Brain pericyte (primary cell): Measurements from ENCODE around the gene FLNA.
A peak's percentile ranks its signal among the peaks of the same experiment; 100 is the strongest.
"Not testable (repeated sequence)": the region's sequence is repeated elsewhere in the genome, so short reads cannot be mapped to it uniquely, and the experiment has no call there.

Experiments used
- DNase-seq: peaks from one replicate; pipeline ENCODE4 v3.0.0-alpha.2; 2012; ENCODE audit warnings: low read depth, low spot score

The FLNA gene

DNA sequence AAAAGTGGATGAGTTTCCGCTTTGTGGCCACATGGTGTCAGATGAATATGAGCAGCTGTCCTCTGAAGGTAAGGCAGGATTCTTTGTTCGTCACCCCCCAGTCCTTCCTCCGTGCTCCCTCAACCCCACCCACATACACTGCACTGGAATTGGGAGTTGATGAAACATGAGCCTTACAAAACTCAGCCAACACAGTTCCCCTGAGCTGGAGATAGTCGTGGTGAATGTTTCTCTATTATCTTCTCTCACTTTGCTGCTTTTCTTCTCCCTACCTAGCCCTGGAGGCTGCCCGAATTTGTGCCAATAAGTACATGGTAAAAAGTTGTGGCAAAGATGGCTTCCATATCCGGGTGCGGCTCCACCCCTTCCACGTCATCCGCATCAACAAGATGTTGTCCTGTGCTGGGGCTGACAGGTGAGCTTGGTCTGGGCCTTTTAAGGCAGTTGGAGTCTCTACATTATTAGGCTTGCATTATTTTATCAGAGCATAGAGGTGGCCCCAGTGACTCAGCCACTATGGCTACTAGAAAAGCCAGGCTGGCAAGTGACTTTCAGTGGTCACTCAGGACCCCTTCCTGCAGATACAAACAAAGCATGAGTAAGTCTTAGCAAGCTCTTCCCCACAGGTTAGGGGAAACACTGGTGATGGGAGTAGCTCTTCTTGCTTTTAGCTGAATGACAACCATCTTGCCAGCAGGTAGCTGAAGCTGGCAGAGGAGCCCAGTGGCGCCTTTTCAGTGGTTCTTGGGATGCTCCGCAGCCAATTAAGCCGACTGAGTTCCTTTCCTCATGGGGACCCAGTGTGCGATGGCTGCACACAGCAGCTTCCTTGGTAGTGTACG lies 25.3 kb upstream of the FLNA start:
- no peak for DNase-seq

DNA sequence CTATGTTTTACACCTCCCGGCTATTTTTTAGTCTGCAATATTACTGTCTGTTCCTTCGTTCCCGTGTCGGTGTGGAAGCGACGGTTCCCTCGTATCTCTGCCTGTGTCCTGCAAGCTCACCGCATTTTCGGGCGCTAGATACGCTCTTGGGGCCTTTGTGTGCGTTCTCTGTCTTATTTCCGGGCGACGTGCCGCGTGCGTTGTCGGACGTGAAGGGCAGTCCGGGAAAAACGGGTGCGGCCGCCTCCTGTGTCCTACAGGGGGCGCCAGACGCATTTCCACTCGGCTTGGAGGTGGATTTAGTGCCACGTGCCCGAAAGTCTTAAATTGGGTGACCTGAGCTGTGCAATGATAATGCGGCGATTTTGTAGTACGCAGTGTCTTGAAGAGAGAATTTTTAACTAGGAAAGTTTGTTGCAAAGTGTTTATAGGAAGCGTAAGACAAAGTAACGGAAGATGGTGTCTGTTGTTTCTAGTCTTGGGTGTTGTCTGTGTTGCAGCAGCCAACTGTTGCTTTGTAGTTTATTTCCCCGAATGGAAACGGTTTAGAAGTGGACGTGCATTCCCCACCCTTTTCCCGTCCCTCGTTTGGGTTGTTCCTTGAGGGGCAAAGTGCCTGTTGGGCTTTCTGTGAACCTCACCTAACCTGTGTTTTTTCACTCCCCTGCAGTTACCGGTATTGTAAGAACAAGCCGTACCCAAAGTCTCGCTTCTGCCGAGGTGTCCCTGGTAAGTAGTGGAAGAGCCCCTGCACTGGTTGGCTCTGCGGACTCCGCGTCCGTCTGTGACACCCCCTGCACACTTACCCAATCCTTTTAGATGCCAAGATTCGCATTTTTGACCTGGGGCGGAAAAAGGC lies 24.5 kb upstream of the FLNA start:
- peak; percentile 55 for DNase-seq

DNA sequence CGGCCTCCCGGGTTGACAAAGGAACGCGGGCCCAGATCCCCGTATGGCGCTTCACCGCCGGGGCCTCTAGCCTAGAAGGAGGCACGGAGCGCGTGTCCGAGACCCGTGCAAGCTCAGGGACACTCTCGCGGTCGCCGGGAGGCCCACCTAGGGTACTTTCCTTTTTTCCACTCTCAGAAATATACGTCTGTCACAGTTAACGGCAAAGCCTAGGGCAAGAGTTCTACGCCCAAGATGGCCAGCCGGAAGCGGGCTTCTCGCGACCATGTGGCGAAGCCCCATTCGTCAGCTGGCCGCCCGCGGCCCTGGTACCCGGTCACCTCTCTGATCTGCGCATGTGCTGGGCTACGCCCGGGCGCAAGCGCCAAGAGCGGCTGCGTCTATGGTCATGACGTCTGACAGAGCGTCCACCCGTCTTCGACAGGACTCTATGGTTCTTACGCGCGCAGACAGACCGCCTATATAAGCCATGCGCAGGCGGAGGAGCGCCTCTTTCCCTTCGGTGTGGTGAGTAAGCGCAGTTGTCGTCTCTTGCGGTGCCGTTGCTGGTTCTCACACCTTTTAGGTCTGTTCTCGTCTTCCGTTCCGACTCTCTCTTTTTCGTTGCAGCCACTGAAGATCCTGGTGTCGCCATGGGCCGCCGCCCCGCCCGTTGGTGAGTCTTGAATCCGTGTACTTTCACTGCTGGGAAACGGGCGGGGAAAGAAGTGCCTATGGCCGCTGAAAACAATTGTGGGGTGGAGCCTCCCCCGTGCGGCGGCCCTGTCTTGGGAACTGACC lies 23.6 kb upstream of the FLNA start, which contains the start of gene RPL10:
Gene RPL10, plus strand, starts transcription at position 490 of the 780 bp plus-strand sequence. Its CDS starts 143 bp downstream, at position 633.
- DNase-seq: peak; percentile 91

DNA sequence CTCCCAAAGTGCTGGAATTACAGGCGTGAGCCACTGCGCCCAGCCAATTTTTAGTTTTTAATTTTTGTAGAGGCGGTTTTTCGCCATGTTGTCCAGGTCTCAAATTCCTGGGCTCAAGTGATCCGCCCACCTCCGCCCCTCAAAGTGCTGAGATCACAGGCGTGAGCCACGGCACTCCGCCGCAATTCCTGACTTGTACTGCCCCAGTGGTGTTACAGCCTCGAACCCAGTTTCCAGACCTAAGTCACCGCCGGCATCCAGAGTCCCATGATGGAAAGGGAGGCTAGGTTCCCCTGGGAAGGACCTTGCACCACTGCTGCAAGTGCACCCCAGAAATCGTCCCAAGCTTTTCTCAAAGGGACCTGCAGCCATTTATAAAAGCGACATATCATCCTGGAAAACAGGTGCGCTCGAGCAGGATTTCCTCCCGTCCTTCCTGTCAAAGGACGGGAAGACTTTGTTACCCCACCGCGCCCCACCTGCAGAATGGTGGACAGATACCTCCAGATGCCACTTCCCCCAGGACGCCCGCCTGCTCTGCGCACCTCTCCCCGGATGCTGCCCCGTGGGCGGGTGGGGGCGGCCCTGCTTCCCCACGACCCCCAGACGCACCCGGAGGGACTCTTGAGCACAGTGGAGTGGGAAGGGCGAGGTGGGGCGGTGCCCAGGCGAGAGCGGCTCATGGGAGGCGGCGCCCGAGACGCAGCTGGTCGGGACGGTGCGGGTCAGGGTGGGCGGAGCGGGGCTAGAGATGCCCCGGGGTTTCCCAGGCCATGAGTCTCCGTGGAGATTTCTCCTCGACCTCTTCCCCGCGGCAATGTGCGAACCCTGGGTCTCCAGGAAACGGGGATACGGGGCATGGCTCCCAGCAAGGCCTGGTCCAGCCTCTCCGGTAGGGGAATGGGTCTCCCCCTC lies 22.8 kb upstream of the FLNA start:
- no peak for DNase-seq

- DNase-seq: not testable (repeated sequence)
These were observed 21.9 kb upstream of the FLNA start for GRCh38 chrX:154396363-154396762.

- DNase-seq: not testable (repeated sequence)
These were observed 15.6 kb upstream of the FLNA start for GRCh38 chrX:154389812-154390747.

DNA sequence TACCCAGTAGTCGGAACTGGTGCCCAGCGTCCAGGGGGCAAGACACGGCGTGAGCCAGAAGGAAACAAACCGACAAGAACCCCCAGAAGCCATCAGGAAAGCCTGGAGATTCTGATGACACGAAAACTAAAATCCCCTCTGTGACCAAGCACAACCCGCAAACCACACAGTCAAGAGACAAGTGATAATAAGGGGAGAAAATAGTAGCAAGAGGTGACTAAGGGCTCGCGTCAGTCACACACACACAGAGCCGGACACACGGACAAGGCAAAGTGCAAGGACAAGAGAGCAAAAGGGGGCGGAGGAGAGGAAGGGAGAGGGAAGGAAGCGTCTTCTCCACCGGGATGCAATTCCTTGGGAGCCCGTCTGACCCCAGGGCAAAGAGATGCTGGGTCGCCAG lies 14.2 kb upstream of the FLNA start:
- not testable (repeated sequence) for DNase-seq

DNA sequence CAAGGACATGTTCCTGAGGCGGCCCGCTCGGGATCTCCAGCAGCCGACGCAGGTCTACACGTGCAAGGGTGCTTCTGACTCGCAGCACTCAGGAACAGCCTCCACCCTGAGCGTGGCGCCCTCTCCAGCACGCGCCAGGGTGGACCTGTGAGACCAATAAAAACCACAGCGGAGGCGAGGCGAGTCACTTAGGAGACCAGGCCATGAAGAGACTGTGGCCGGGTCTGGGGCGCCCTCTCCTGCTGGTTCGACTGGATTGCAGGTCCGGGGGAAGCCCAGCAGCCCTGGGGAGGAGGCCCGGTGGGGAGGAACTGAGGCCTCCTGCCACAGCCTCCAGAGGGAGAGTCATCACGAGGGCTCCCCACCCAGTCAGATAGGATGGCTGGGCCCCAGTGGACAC lies 13.7 kb upstream of the FLNA start:
- not testable (repeated sequence) for DNase-seq

GRCh38 chrX:154384284-154384892 lies 10.0 kb upstream of the FLNA start:
- DNase-seq: no peak

- DNase-seq: no peak
These were observed 9.2 kb upstream of the FLNA start for GRCh38 chrX:154383359-154384283.

DNA sequence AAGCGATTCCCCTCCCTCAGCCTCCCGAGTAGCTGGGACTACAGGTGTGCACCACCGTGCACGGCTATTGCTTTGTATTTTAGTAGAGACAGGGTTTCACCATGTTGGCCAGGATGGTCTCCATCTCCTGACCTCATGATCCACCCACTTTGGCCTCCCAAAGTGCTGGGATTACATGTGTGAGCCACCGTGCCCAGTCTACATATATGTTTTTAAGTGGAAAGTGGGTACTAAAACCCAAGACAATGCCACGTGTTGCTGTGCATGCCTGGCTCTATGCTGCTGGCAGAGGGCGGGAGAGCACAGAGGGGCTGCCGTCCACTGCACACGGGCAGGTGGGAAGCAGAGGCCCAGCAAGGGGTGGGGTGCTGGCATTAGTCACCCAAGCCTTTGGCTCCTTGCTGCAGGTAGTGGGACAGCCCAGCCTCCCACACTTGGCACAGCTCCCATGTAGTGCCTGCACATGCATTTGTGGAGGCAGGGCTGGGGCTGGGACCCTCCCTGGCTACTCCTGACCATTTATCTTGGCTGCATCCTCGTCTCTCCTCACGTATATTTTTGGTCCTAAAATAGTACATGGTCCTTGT lies 8.1 kb upstream of the FLNA start:
- DNase-seq: no peak

- no peak for DNase-seq
These were observed 6.8 kb upstream of the FLNA start for GRCh38 chrX:154381271-154381670.

GRCh38 chrX:154380787-154381186 lies 6.4 kb upstream of the FLNA start:
- DNase-seq: no peak

GRCh38 chrX:154380153-154380552 lies 5.7 kb upstream of the FLNA start:
- DNase-seq: no peak

DNA sequence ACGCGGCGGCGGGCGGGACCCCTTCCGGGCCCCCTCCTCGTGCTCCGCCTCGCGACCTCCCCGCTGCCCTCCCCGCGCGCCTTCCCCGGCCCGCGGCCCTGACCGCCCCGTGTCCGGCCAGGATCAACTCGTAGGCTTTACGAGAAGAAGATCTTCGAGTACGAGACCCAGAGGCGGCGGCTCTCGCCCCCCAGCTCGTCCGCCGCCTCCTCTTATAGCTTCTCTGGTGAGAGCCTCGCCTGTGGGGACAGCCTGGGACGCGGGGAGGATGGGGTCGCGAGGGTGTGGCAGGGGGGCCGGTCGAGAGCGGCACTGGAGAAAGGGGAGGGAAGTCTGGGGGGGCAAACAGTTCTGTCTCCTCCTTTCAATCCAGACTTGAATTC lies 5.1 kb upstream of the FLNA start:
- DNase-seq: no peak

DNA sequence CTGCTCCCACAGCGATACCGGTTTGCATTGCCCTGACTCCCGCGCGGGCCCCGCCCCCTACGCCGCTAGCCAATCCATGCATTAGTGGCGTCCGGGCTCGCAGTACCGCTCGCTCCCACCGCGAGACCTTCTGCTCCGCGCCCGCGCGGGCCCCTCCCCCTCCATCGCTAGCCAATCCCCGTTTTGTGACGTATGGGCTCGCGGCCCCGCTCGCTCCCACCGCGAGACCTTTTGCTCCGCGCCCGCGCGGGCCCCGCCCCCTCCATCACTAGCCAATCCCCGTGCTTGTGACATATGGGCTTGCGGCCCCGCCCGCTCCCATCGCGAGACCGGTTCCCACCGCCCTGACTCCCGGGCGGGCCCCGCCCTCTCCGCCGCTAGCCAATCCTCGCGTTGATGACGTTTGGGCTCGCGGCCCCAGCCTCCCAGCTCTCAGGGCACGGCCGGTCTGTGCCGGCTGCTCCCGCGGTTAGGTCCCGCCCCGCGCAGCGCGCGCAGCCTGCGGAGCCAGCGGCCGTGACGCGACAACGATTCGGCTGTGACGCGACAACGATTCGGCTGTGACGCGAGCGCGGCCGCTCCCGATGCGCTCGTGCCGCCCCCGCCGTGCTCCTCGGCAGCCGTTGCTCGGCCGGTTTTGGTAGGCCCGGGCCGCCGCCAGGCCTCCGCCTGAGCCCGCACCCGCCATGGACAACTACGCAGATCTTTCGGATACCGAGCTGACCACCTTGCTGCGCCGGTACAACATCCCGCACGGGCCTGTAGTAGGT lies 4.5 kb upstream of the FLNA start, which contains the start of gene EMD:
Gene EMD, plus strand, starts transcription at position 497 of the 770 bp plus-strand sequence. Its CDS starts 190 bp downstream, at position 687.
- peak; percentile 97 for DNase-seq
